Right lobe of liver (tissue), 4 donors: ENCODE measurements around the gene ARMC12.

Experiments
- CTCF ChIP-seq, 4 donors: fragments of 200-600 bp in 3 of 4; fragments of 450-650 bp in 1 of 4; IDR thresholded peaks; one replicate each; pipeline versions ENCODE4 v1.5.1 to v1.8.0; 2016 to 2022; ENCODE audit warnings: antibody characterized with exemption in 4 of 4, mild to moderate bottlenecking in 2 of 4
- POLR2A ChIP-seq: fragments of 450-650 bp; IDR thresholded peaks from one replicate; pipeline ENCODE4 v1.6.1; 2017; ENCODE audit warnings: antibody characterized with exemption, mild to moderate bottlenecking
- donor health status: DM: no; HTN: no; CAD: no.
- donor health status: DM: no; HTN: no; CAD: no.
- donor health status: DM: no; HTN: yes; CAD: no.

GRCh38 chr6:35782424-35782823, 45.6 kb downstream of the ARMC12 start:
- TF ChIP-seq CTCF (IDR thresholded peaks at IDR 0.05) (no peak), POLR2A (no peak)
